ENCODE results near the gene ASIC2. TPM values are rescaled to one million over a fixed set of nuclear protein-coding genes. Genes with fewer than 3 reads are reported as not detected.

The ASIC2 gene
- total RNA-seq, 2 experiments from 2014 or later = not detected

GRCh38 chr17:33273743-33274410 is 19.2 kb downstream of the ASIC2 start:
- CTCF ChIA-PET = no interaction called here

GRCh38 chr17:33273271-33273670 is 19.8 kb downstream of the ASIC2 start:
- Histone ChIP-seq H3K9me3 (ENCODE audit: control insufficient read depth in 1 of 2, insufficient read depth in 1 of 2, low read length in 2 of 2) (no peaks in the 10 kb centered on the region), H3K4me3 (ENCODE audit: low read length) (no peak overlapping the region), H3K27me3 (ENCODE audit: control insufficient read depth in 1 of 2, insufficient read depth in 2 of 2, low read length in 2 of 2) (peaks cover 0 to 3% of the 10 kb centered on the region in 2 experiments), H3K27ac (ENCODE audit: low read depth in 1 of 2, low read length in 2 of 2) (no peak overlapping the region), H3K36me3 (ENCODE audit: insufficient read depth, low read length) (no peaks in the 10 kb centered on the region), H3K4me1 (ENCODE audit: insufficient read depth, low read length) (no peaks in the 10 kb centered on the region)
- intact Hi-C loops (cut with DNase I, micrococcal nuclease) = no loop called here
- no peak for DNase-seq
- Mint-ChIP-seq H3K9me3 (no peaks in the 10 kb centered on the region), H3K4me1 (ENCODE audit: low read depth) (no peaks in the 10 kb centered on the region), H3K4me3 (no peak overlapping the region), H3K27me3 (peaks cover 13% of the 10 kb centered on the region), H3K27ac (no peak overlapping the region), H3K36me3 (ENCODE audit: low read depth) (no peaks in the 10 kb centered on the region)
- ChIA-PET CTCF (no interaction called here), POLR2A (no interaction called here)
- TF ChIP-seq CTCF (IDR thresholded peaks at IDR 0.05) = no peak
- ATAC-seq (ENCODE audit: poor library complexity) = no peak

More at GRCh38 chr17:33273743-33274410, 19.2 kb downstream of the ASIC2 start:
- H3K4me3 ChIP-seq (ENCODE audit: low read length) = no peak overlapping the region
- H3K9me3 ChIP-seq (ENCODE audit: control insufficient read depth in 1 of 2, insufficient read depth in 1 of 2, low read length in 2 of 2) = no peaks in the 10 kb centered on the region
- intact Hi-C loops (cut with DNase I, micrococcal nuclease) = no loop called here
- no peaks in the 10 kb centered on the region for H3K4me1 ChIP-seq (ENCODE audit: insufficient read depth, low read length)
- ATAC-seq (ENCODE audit: poor library complexity) (no peak), DNase-seq (no peak)
- no peaks in the 10 kb centered on the region for H3K36me3 Mint-ChIP-seq (ENCODE audit: low read depth)
- H3K4me1 Mint-ChIP-seq (ENCODE audit: low read depth) = no peaks in the 10 kb centered on the region
- H3K27me3 ChIP-seq (ENCODE audit: control insufficient read depth in 1 of 2, insufficient read depth in 2 of 2, low read length in 2 of 2) = peaks cover 0 to 3% of the 10 kb centered on the region in 2 experiments
- POLR2A ChIA-PET = no interaction called here
- no peak for TF ChIP-seq CTCF (IDR thresholded peaks at IDR 0.05)
- H3K27ac Mint-ChIP-seq = no peak overlapping the region
- no peak overlapping the region for H3K27ac ChIP-seq (ENCODE audit: low read depth in 1 of 2, low read length in 2 of 2)
- H3K36me3 ChIP-seq (ENCODE audit: insufficient read depth, low read length) = no peaks in the 10 kb centered on the region
- H3K4me3 Mint-ChIP-seq = no peak overlapping the region
- H3K9me3 Mint-ChIP-seq = no peaks in the 10 kb centered on the region
- H3K27me3 Mint-ChIP-seq = peaks cover 10% of the 10 kb centered on the region

GRCh38 chr17:33272438-33272837 is 20.7 kb downstream of the ASIC2 start:
- no peaks in the 10 kb centered on the region for H3K4me1 Mint-ChIP-seq (ENCODE audit: low read depth)
- H3K27ac Mint-ChIP-seq = no peak overlapping the region
- ChIA-PET POLR2A (no interaction called here), CTCF (no interaction called here)
- Histone ChIP-seq H3K36me3 (ENCODE audit: insufficient read depth, low read length) (no peaks in the 10 kb centered on the region), H3K4me1 (ENCODE audit: insufficient read depth, low read length) (no peaks in the 10 kb centered on the region), H3K4me3 (ENCODE audit: low read length) (no peak overlapping the region), H3K27me3 (ENCODE audit: control insufficient read depth in 1 of 2, insufficient read depth in 2 of 2, low read length in 2 of 2) (peaks cover 0 to 4% of the 10 kb centered on the region in 2 experiments), H3K27ac (ENCODE audit: low read depth in 1 of 2, low read length in 2 of 2) (no peak overlapping the region), H3K9me3 (ENCODE audit: control insufficient read depth in 1 of 2, insufficient read depth in 1 of 2, low read length in 2 of 2) (no peaks in the 10 kb centered on the region)
- no peaks in the 10 kb centered on the region for H3K36me3 Mint-ChIP-seq (ENCODE audit: low read depth)
- DNase-seq (no peak), ATAC-seq (ENCODE audit: poor library complexity) (no peak)
- H3K4me3 Mint-ChIP-seq = no peak overlapping the region
- no peak for TF ChIP-seq CTCF (IDR thresholded peaks at IDR 0.05)
- intact Hi-C loops (cut with DNase I, micrococcal nuclease) = no loop called here
- peaks cover 16% of the 10 kb centered on the region for H3K27me3 Mint-ChIP-seq
- H3K9me3 Mint-ChIP-seq = no peaks in the 10 kb centered on the region

Data from CD4-positive, alpha-beta T cell (primary cell).